A204.1 (cell line): ENCODE measurements around the gene ITPR1.
A peak's percentile ranks its signal among the peaks of the same experiment; 100 is the strongest.

Experiments used
- FAIRE-seq: peaks from 2 replicates; lab custom pipeline; 2012; peaks lifted over from hg19 to GRCh38; lab: Jason Lieb, UNC

Gene ITPR1

DNA sequence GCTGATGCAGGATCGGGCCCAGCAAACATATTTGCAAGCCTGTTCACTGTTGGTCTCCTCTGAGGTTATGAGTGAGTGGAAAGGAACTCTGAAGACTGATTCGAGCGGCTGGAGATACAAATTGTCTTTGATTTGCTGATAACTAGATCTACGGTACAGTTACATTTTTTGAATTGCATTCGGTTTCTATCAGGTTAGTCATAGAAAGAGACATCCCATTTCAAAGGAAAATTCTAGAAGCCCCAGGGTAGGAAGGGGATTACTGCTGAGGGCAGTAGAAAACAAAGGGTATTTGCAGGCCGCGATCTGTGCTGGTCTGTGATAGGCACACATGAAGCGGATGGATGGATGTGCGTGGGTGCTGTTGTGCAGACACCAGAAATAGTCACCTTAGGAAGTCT, 228.4 kb downstream of the ITPR1 start:
- peak; percentile 96 for FAIRE-seq

GRCh38 chr3:4722103-4722502, 229.0 kb downstream of the ITPR1 start:
- peak; percentile 87 for FAIRE-seq

- no peak for FAIRE-seq
Measured at GRCh38 chr3:4724051-4724629, 231.0 kb downstream of the ITPR1 start.

- no peak for FAIRE-seq
Measured at GRCh38 chr3:4726549-4726948, 233.4 kb downstream of the ITPR1 start.

- FAIRE-seq, result no peak
Measured at GRCh38 chr3:4729061-4729973, 236.2 kb downstream of the ITPR1 start.

DNA sequence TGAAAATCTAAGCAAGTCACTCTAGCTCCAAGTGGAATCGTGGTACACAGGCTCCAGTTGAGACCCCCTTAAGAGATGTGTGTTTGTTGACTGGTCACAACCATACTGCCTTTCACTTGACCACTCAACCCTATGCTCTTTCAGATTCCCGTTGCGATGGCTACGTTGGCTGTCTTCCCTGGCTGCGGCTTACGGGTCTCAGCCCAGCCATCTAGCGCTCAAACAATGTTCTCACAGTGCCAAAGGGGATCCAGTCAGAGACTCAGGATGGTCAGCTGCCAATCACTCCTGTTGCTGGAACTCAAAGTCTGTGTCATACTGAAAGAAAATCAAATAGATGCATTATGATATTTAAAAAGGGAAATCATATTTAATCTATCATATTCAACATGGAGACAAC, 237.6 kb downstream of the ITPR1 start:
- FAIRE-seq, result no peak

DNA sequence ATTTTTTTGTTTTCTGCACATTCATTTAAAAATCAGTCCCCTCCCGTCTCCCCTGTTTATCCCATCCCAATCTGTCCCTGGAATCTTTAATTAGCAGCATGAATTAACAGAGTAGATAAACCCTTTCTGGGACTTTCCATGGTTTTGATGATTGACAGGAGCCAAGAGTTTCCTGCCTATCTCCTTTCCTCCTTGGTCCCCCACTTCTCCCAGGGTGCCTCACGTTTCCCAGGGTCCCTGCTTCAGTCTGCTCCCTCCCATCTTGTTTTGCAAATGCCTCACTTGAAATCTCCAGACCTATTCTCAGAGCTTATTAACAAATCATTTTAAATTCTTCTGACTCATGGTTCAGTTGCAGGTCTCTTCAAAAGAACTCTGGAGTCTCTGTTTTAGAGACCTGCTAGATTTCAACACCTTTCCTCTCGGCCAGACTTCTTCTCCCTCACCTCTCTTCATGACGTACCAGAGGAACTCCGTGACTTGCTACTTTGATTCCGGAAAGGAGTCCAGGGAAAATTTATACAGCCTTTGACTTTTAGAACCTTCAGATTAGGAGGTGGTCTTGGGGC, 238.5 kb downstream of the ITPR1 start:
- FAIRE-seq, result no peak

- no peak for FAIRE-seq
Measured at GRCh38 chr3:4732925-4733324, 239.8 kb downstream of the ITPR1 start.

- no peak for FAIRE-seq
Measured at GRCh38 chr3:4734454-4734853, 241.3 kb downstream of the ITPR1 start.

- no peak for FAIRE-seq
Measured at GRCh38 chr3:4735243-4735642, 242.1 kb downstream of the ITPR1 start.

DNA sequence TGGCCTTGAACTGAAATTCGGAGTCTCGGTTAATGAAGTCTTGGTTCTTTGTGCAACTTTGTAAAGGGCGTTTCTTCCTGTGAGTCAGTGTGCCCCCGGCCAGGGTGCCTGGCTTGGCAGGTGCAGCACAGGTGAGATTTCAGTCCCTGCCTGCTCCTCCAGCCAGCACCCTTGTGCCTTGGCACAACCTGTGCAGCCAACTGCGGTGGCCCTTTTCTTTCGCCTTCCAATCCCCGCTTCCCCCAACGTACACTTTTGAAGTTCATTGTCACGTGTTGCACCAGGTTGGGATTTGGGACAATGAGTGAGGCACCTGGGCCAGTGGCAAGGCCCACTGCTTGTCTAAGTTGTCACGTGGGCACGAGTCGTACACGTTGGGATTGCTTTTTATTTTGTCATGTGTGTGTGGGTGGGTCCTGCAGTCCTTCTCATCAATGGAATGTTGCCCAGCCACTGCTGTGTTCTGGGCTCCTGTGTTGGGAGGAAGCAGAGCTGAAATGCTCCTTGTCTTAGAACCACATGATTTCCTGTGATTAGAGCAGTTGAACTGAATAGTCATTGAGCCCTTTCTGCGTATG, 243.2 kb downstream of the ITPR1 start:
- no peak for FAIRE-seq

GRCh38 chr3:4738737-4739274, 245.7 kb downstream of the ITPR1 start:
- FAIRE-seq, result no peak

DNA sequence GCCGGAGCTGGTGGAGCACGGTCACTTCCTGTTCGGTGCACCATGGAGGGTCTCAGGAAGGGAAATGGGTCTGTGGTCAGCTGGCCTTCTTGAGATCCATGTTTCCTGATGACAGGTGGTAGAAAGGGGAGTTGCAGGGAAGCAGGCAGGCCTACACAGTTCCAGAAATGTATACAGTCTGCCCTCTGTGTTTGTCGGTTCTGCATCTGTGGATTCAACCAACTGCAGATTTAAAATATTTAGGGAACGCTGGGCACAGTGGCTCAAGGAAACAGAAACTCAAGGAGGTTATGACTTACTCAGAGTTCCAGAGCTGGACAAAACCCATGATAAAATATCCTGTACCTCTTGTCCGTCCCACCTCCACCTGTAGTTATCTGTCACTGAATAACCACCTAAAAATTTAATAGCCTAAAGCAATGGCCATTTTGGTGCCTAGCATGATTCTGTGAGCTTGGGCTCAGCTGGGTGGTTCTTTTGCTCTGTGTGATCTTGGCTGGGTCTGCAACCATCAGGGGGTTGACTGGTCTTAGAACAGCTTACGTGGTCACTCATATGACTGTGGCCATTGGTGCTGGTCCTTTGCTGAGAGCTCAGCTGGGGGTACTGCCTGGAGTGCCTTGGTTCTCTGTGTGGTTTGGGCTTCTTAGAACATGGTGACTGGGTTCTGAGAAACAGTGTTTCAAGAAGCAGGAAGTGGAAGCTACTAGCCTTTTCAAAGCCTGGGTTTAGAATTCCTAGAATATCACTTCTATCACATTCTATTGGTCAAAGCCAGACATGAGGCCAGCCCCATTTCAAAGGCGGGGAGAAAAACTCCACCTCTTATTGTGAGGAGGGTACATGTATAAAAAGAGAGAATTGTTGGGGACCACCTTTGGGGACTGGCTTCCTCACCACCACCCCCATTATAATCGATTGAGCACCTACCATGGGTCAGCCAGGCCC, 246.4 kb downstream of the ITPR1 start:
- no peak for FAIRE-seq

- FAIRE-seq, result no peak
Measured at GRCh38 chr3:4740397-4741105, 247.4 kb downstream of the ITPR1 start.

DNA sequence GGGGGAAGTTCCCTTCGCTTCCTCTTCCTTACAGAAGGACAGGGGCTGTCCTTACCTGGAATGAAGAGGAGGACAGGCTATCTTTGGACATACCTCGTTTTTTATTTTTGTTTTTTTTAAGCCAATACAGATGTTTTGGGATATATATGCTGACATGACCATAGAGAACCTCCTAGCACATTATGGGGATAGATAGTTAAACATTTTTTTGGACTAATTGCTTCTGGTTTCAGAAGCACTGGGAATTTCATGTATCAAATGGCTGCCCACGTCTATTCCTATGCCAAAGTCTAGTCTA, 247.9 kb downstream of the ITPR1 start:
- no peak for FAIRE-seq

DNA sequence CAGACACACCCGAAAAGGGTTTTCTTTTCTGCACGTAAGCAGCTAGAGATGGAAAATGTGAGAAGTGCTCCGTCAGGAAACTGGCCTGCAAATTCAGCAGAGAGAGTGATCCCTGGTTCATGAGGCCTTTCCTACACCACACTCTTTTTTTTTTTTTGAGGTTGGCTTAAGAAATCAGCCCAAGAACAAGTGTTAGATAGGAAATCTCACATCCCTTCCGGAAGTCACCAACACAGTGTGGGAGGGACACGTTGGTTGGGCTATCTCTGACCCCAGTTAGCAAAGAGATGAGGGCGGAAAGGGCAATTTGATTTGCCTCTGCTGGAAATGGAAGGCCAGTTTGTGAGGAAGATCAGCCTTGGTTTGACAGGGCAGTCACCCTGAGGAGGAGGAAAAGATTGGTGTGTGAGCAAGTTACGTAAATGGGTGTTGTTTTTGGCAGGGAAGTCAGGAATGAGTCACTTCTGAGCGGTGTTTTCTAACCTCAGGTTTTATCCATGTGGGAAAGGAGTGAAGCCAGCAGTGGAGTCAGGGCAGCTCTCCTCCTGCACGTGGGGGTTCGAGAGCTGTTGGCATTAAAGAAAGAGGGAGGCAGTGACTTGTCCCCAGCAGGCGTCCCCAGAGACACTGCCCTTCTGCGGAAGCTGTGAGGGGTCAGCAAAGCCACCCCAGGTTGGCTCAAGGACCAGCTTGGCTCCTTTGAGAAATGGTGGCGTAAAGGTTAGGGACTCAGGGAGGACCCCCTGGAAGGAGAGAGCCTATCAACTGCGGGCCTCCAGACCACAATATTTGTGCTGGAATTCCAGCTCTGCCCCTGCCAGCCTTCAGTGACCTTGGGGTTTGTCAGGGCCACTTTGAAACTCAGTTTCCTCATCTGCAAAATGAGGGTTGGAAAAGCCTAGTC, 248.5 kb downstream of the ITPR1 start:
- no peak for FAIRE-seq

DNA sequence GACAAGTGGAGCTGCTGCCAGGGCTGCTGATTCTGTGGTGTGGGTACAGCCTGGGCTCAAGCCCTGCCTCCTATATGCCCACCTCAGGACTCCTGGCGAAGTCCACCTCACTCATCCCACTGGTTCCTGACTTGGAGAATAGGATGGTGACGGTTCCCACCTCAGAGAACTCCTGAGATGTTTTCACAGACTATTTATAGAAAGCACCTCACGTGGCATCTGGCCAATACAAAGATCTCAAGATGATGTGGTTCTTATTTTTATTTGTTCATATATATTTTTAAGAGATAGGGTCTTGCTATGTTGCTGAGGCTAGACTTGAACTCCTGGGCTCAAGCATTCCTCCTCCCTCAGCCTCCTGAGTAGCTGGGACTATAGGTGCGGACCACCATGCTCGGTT, 249.2 kb downstream of the ITPR1 start:
- FAIRE-seq, result no peak

DNA sequence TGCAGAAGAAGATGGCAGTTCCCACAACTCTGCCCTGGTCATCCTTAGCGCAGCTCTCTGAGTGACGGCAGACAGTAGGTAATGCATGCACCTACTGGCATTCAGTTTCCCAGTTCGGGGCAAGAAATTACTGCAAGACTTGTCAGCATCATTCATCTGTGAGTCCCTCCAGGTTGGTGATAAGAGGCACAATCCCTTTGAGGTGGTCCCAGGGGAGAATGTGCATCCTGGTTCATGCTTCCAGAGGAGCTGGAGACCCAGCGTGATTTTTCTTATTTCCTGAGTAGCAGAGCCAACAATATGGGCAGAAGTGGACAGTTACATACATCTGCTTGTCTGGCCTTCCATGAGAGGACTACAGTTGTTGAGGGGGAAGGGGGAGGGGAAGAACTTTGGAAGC, 250.2 kb downstream of the ITPR1 start:
- FAIRE-seq, result no peak

DNA sequence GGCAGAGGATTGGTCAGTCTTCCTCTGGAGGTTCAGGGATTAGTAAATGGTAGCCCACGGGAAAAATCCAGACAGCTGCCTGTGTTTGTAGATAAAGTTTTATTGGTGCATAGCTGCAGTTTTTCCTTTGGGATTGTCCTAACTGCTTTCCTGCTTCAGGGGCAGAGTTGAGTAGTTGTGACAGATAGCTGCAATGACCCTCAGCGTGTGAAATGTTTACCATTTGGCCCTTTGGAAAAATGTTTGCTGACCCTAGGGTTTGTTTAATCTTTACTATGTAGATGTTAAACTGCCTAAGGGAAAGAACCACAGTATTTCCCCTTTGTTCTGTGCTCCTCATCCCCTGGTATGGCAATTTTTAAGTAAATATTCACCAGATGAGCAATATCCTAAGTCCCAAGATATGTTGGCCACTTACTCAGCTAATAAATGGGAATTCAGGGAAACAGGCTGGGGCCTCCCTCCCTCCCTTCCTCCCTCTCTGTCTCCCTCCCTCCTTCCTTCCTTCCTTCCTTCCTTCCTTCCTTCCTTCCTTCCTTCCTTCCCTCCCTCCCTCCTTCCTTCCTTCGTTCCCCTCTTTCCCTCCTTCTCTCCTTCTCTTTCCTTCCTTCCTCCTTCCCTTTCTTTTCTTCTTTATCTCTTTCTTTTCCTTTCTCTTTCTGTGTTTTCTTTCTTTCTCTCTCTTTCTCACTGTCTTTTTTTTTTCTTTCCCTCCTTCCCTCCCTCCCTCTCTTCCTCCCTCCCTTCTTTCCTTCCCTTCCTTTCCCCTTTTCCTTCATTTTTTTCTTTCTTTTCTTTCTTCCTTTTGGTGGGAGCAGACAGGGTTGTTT, 251.5 kb downstream of the ITPR1 start:
- FAIRE-seq, result no peak
